GM12865 (cell line): ENCODE data around the gene HOGA1.

Experiments
- DNase-seq: peaks from one replicate; pipeline ENCODE4 v3.0.0; 2010; ENCODE audit warnings: low read depth
- H3K4me3 ChIP-seq: 2 replicates; pipeline ENCODE4 v1.5.1; 2011; ENCODE audit warnings: mild to moderate bottlenecking, low read depth, low read length, control low read depth
- CTCF ChIP-seq: IDR thresholded peaks from 2 replicates; pipeline ENCODE4 v1.5.1; 2011; ENCODE audit warnings: low read length, control low read depth, low read depth, inconsistent platforms; ENCODE audit not compliant: insufficient read depth; ENCODE audit errors: missing control alignments

HOGA1 gene

GRCh38 chr10:97563337-97563736 lies 20.9 kb upstream of the HOGA1 start:
- no peak for DNase-seq
- no peak overlapping the region for H3K4me3 ChIP-seq
- no peak for TF ChIP-seq CTCF

- DNase-seq = no peak
- TF ChIP-seq CTCF = no peak
- no peak overlapping the region for H3K4me3 ChIP-seq
Measured at GRCh38 chr10:97564776-97565175, 19.4 kb upstream of the HOGA1 start.

GRCh38 chr10:97566336-97566996 lies 17.7 kb upstream of the HOGA1 start:
- H3K4me3 ChIP-seq = no peak overlapping the region
- DNase-seq = peak; percentile 33
- no peak for TF ChIP-seq CTCF

- DNase-seq = no peak
- no peak for TF ChIP-seq CTCF
- no peak overlapping the region for H3K4me3 ChIP-seq
Measured at GRCh38 chr10:97567891-97568290, 16.3 kb upstream of the HOGA1 start.

GRCh38 chr10:97570146-97570788 lies 13.9 kb upstream of the HOGA1 start:
- DNase-seq = no peak
- no peak overlapping the region for H3K4me3 ChIP-seq
- no peak for TF ChIP-seq CTCF

- H3K4me3 ChIP-seq = no peak overlapping the region
- TF ChIP-seq CTCF = no peak
- no peak for DNase-seq
Measured at GRCh38 chr10:97570789-97571471, 13.3 kb upstream of the HOGA1 start.
